Natural killer cell (primary cell): ENCODE measurements around the gene OR13J1. TPM values are rescaled to one million over a fixed set of nuclear protein-coding genes. Genes with fewer than 3 reads are reported as not detected.

Experiments used
- ATAC-seq, 3 donors: fragments of 150-1000 bp in 2 of 3; fragments of 200-7000 bp in 1 of 3; cut with Tn5 transposase; 1 replicate in 1 of 3; 2 replicates in 2 of 3; pipeline ENCODE4 v1.10.0; 2021; ENCODE audit warnings: mild to moderate bottlenecking in 2 of 3, moderate library complexity in 2 of 3
- DNase-seq, 2 donors: peaks; one replicate each; pipeline versions ENCODE4 v3.0.0 to v3.0.0-alpha.2; 2013 to 2021; ENCODE audit warnings: mixed read lengths in 1 of 2
- H3K27ac ChIP-seq: one replicate; pipeline ENCODE4 v1.5.1; 2013; ENCODE audit warnings: mild to moderate bottlenecking, low read length
- H3K27me3 ChIP-seq: one replicate; pipeline ENCODE4 v1.6.1; 2013; ENCODE audit warnings: low read length; ENCODE audit not compliant: control insufficient read depth, insufficient read depth
- H3K36me3 ChIP-seq: one replicate; pipeline ENCODE4 v1.6.1; 2013; ENCODE audit warnings: low read length; ENCODE audit not compliant: control insufficient read depth, insufficient read depth
- H3K4me1 ChIP-seq: one replicate; pipeline ENCODE4 v1.6.1; 2013; ENCODE audit warnings: low read length; ENCODE audit not compliant: control insufficient read depth, insufficient read depth
- H3K4me3 ChIP-seq: one replicate; pipeline ENCODE4 v1.5.1; 2013; ENCODE audit warnings: low read length
- H3K9me3 ChIP-seq: one replicate; pipeline ENCODE4 v1.6.1; 2013; ENCODE audit warnings: low read length; ENCODE audit not compliant: control insufficient read depth, insufficient read depth
- H3K27ac Mint-ChIP-seq, 2 donors: one replicate each; pipeline ENCODE4 v1.8.0; 2022; ENCODE audit warnings: mild to moderate bottlenecking in 2 of 2, mixed read lengths in 2 of 2, moderate library complexity in 1 of 2
- H3K27me3 Mint-ChIP-seq, 2 donors: one replicate each; pipeline ENCODE4 v1.8.0; 2022; ENCODE audit warnings: low read depth in 2 of 2, mixed read lengths in 2 of 2
- H3K36me3 Mint-ChIP-seq: one replicate; pipeline ENCODE4 v1.8.0; 2022; ENCODE audit warnings: mixed read lengths
- H3K4me1 Mint-ChIP-seq, 2 donors: one replicate each; pipeline ENCODE4 v1.8.0; 2022; ENCODE audit warnings: mixed read lengths in 2 of 2
- H3K4me3 Mint-ChIP-seq: one replicate; pipeline ENCODE4 v1.8.0; 2022; ENCODE audit warnings: mild to moderate bottlenecking, moderate library complexity, mixed read lengths
- H3K9me3 Mint-ChIP-seq, 2 donors: one replicate each; pipeline ENCODE4 v1.8.0; 2022; ENCODE audit warnings: mixed read lengths in 2 of 2
- whole genome bisulfite sequencing: methylation state at CpG from one replicate; pipeline ENCODE4 v1.1.7; 2013; ENCODE audit warnings: missing lambda C conversion rate; ENCODE audit not compliant: insufficient coverage; 5-methylcytosine and 5-hydroxymethylcytosine counted together
- intact Hi-C: fragments of 100-400 bp; cut with micrococcal nuclease; formaldehyde crosslinking; loops from one replicate; pipeline ENCODE4 v1.14.2; 2022
- total RNA-seq, 4 donors: library from RNA; stranded (reverse); fragments of 120-200 nt in 1 of 4; gene quantifications; one replicate each; pipeline versions ENCODE4 v1.2.3 to v1.2.4, GENCODE V29; 2013 to 2022
- TF ChIP-seq, protein P1 (sequence below): fragments of 200-600 bp; IDR thresholded peaks from one replicate; pipeline ENCODE4 v1.8.0; 2022; ENCODE audit warnings: antibody characterized with exemption

OR13J1 gene, protein sequence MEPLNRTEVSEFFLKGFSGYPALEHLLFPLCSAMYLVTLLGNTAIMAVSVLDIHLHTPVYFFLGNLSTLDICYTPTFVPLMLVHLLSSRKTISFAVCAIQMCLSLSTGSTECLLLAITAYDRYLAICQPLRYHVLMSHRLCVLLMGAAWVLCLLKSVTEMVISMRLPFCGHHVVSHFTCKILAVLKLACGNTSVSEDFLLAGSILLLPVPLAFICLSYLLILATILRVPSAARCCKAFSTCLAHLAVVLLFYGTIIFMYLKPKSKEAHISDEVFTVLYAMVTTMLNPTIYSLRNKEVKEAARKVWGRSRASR
- not detected for total RNA-seq
- total RNA-seq (2013) = not detected

- Mint-ChIP-seq H3K27me3 (peaks cover 0 to 6% of the 10 kb centered on the region in 2 donors), H3K9me3 (no peaks in the 10 kb centered on the region), H3K27ac (no peak within 1 kb of the TSS), H3K36me3 (no peaks in the 10 kb centered on the region), H3K4me3 (no peak within 1 kb of the TSS), H3K4me1 (no peaks in the 10 kb centered on the region)
- WGBS = 88% methylated on average over 8 of the region's 8 CpGs
- Histone ChIP-seq H3K4me3 (no peak within 1 kb of the TSS), H3K4me1 (no peaks in the 10 kb centered on the region), H3K36me3 (no peaks in the 10 kb centered on the region), H3K27me3 (no peaks in the 10 kb centered on the region), H3K27ac (no peak within 1 kb of the TSS), H3K9me3 (no peaks in the 10 kb centered on the region)
- no peak for DNase-seq
- TF ChIP-seq, protein P1, sequence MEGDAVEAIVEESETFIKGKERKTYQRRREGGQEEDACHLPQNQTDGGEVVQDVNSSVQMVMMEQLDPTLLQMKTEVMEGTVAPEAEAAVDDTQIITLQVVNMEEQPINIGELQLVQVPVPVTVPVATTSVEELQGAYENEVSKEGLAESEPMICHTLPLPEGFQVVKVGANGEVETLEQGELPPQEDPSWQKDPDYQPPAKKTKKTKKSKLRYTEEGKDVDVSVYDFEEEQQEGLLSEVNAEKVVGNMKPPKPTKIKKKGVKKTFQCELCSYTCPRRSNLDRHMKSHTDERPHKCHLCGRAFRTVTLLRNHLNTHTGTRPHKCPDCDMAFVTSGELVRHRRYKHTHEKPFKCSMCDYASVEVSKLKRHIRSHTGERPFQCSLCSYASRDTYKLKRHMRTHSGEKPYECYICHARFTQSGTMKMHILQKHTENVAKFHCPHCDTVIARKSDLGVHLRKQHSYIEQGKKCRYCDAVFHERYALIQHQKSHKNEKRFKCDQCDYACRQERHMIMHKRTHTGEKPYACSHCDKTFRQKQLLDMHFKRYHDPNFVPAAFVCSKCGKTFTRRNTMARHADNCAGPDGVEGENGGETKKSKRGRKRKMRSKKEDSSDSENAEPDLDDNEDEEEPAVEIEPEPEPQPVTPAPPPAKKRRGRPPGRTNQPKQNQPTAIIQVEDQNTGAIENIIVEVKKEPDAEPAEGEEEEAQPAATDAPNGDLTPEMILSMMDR = no peak
- intact Hi-C loops = no loop called here
- no peak for ATAC-seq
These were observed at the start of gene OR13J1 for GRCh38 chr9:35870351-35870923. TSS of gene OR13J1 (minus strand) at chr9:35870401. CDS start at chr9:35870401, 0 bp downstream.

- no peaks in the 10 kb centered on the region for H3K4me1 Mint-ChIP-seq
- no peaks in the 10 kb centered on the region for H3K9me3 Mint-ChIP-seq
- no peak for ATAC-seq
- no peaks in the 10 kb centered on the region for H3K4me1 ChIP-seq
- no peaks in the 10 kb centered on the region for H3K36me3 ChIP-seq
- H3K9me3 ChIP-seq = no peaks in the 10 kb centered on the region
- WGBS = 75% methylated on average over 2 of the region's 3 CpGs
- no peak overlapping the region for H3K27ac Mint-ChIP-seq
- peaks cover 6 to 11% of the 10 kb centered on the region in 2 donors for H3K27me3 Mint-ChIP-seq
- no peaks in the 10 kb centered on the region for H3K27me3 ChIP-seq
- intact Hi-C loops = no loop called here
- no peak overlapping the region for H3K4me3 Mint-ChIP-seq
- no peak overlapping the region for H3K27ac ChIP-seq
- no peak overlapping the region for H3K4me3 ChIP-seq
- TF ChIP-seq, protein P1 = no peak
- no peak for DNase-seq
- H3K36me3 Mint-ChIP-seq = no peaks in the 10 kb centered on the region
These were observed 49.2 kb upstream of the OR13J1 start for GRCh38 chr9:35919212-35920008.

DNA sequence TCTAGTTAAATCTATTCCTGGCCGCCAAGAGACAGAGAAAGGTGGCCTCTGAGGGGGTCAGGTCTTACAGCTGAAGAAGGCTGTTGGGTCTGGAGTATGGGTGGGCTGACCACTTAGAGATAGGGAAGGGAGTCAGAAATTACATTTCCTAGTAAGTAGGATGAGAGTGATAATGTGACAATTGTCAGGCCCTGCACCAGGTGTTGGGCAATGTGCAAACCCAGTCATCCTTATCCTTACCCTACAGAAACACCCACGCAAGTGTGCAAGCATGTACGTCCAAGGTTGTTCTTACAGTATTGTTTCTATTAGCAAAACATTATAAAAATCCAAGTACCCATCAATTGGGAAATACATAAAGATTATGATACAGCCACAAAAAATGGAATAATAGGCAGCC, 48.6 kb upstream of the OR13J1 start:
- Histone ChIP-seq H3K36me3 (no peaks in the 10 kb centered on the region), H3K9me3 (no peaks in the 10 kb centered on the region), H3K27ac (no peak overlapping the region), H3K27me3 (no peaks in the 10 kb centered on the region), H3K4me1 (no peaks in the 10 kb centered on the region), H3K4me3 (no peak overlapping the region)
- Mint-ChIP-seq H3K4me3 (no peak overlapping the region), H3K9me3 (no peaks in the 10 kb centered on the region), H3K27ac (no peak overlapping the region), H3K27me3 (peaks cover 6 to 11% of the 10 kb centered on the region in 2 donors), H3K36me3 (no peaks in the 10 kb centered on the region), H3K4me1 (no peaks in the 10 kb centered on the region)
- DNase-seq (no peak), ATAC-seq (no peak)
- WGBS = 95% methylated on average over 3 of the region's 3 CpGs
- intact Hi-C loops = no loop called here
- TF ChIP-seq, protein P1 = no peak
